ENCODE measurements around the gene NEXN.

NEXN gene

DNA sequence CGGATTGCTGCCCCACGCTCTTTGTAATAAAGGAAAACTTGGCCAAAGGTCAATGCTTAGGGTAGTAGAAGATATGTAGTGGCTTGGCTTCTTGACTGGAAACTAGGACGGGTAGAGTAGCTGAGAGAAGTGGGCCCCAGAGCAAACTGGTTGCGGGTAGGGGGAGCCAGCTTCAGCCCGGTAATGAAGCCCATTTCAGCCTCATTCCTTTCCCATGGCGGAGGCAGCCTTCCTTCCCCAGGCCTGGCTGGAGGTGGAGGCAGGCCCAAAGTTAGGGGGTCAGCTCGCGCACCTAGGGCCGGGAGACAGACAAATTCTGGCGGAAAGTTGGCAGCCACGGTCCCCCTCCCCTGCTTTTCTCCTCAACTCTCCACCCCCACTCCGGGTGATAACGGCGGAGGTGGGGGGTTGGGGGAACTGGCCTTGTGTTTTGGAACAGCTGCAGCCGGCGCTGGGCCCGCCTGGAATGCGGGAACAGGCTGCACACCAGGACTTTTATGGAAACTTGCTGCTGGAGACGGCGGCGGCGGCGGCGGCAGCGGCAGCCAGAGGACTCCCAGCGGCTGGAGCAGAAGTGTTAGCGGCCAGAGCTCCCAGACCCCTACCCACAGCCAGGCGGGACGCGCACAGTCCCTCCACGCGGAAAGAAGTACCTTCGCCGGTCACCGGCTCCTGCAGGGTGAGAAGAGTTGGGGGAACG is at the start of gene NEXN:
Gene NEXN (plus strand): TSS at position 544 of the 700 bp plus-strand sequence. CDS start 27,483 bp downstream, outside the sequence.
- FAIRE-seq: no peak
- no peak for DNase-seq (ENCODE audit: insufficient read length, low spot score)

DNA sequence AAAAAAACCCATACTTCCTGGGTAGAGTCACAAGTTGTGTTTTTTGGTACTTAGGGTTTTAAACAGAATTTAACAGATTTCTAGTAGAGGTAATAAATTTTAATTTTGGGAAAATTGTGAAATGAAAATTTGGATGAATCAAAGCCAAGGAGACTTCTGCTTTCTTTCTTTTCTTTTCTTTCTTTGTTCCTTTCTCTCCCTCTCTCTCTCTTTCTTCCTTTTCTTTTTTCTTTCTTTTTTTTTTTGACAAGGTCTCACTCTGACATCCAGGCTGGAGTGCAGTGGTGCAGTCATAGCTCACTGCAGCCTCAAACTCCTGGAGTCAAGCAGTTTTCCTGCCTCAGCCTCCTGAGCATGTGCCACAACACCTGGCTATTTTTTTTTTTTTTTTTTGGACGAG is 46.9 kb upstream of the NEXN start:
- FAIRE-seq: peak; percentile 23
- no peak for DNase-seq (ENCODE audit: insufficient read length, low spot score)

DNA sequence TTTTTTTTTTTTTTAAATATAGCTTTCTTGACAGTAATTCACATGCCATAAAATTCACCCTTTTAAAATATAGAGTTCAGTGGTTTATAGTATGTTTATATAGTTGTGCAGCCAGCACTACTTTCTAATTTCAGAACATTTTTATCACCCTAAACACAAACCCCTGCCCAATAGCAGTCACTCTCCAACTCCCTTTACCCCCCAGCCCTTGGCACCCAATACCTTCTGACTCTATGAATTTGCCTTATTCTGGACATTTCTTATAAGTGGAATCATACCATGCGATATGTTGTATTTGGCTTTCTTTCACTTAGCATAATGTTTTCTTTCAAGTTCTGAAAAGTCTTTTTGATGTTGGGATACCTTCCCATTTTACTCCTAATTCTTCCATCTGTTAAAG is 42.5 kb upstream of the NEXN start:
- DNase-seq (ENCODE audit: insufficient read length, low spot score) (no peak), FAIRE-seq (no peak)

DNA sequence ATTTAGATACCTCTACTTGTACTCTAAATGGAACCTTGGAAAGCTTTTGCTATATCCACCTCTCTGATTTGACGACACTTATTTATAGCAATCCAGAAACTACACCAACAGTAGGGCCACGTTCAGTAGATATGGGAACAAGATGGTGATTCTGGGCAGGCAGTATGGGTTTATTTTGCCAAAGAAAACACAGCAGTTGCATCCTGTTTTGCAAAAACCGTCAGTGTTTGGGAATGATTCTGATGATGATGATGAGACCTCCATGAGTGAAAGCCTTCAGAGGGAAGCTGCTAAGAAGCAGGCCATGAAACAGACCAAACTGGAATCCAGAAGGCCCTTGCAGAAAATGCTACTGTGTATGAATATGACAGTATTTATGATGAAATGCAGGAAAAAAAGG is 41.5 kb upstream of the NEXN start:
- no peak for FAIRE-seq
- DNase-seq (ENCODE audit: insufficient read length, low spot score): no peak

DNA sequence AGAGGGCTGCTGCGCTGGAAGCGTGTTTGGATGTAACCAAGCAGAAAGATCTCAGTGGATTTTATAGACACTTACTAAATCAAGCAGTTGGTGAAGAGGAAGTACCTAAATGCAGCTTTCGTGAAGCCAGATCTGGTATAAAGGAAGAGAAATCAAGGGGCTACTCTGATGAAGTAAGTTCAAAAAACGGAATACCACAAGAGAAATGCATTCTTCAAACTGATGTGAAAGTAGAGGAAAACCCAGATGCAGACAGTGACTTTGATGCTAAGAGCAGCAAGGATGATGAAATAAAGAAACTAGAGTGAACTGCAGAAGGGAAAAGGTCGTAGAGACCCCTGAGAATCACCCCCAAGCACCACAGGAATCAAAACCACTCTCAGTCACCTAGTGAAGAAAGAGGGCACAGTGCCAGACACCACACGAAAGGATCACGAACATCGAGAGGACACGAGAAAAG is 40.8 kb upstream of the NEXN start:
- FAIRE-seq (peak; percentile 90), DNase-seq (ENCODE audit: insufficient read length, low spot score) (peak; percentile 4)

DNA sequence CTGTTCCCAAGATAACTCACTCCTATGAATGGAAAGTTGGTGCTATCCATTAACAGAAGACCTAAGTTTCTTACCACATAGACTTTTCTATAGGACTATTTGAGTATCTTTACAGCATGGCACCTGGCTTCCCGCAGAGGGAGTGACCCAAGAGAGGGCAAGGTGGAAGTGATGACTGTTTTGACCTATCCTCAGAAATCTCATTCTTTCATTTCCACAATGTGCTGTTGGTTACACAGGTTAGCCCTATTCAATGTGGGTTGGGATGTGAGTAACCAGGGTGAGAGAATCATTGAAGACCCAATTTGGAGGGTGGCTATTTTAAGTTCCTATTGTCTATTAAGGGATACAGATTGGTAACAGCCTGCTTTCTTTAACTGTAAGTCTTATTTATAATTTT is 38.3 kb upstream of the NEXN start:
- no peak for DNase-seq (ENCODE audit: insufficient read length, low spot score)
- no peak for FAIRE-seq

DNA sequence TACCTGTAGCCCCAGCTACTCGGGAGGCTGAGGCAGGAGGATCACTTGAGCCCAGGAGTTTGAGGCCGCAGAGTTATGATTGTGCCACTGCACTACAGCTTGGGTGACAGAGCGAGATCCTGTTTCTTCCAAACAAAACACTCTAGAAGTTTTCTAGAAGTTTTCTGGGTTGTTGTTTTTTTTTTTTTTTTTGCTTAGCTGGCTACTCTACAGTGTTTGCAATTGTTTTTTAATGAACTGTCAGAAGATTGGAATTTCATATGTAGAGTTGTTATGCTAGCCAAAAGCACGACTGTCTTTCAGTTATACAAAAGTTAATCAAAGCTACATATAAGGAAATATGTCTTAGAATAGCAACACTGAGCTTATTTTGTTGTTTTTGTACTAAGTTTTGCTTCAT is 30.9 kb upstream of the NEXN start:
- DNase-seq (ENCODE audit: insufficient read length, low spot score) (no peak), FAIRE-seq (no peak)

DNA sequence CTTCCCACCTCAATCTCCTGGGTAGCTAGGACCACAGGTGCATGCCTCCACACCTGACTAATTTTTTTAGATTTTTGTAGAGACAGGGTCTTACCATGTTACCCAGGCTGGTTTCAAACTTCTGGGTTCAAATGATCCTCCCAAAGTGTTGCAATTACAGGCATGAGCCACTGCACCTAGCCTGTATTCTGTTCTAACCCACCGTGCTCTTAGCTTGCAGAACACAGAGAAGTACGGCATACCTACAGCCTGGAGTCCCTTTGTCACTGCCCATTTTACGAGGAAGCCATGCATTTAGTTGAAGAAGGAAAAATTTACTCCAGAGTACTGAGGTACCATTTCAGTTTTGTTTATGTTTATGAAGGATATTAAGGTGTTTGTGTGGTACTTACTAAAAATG is 29.7 kb upstream of the NEXN start:
- DNase-seq (ENCODE audit: insufficient read length, low spot score) (no peak), FAIRE-seq (no peak)

DNA sequence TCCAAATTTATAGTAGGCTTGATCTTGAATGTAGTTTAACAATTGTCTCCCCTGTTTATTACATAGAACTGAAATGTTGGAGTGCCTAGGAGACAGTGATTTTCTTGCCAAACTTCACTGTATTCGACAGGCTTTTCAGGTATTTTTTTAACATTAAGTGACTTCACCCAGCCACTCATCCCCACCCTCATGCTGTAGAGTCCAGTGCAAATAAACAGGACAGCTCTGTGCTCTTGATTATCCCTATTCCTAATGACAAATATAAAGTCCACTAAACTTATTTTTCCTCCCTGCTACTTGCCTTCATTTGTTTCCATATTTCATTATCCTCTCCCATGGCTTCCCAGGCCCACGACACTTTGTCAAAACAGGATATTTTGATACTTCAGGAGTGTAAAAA is 29.2 kb upstream of the NEXN start:
- FAIRE-seq (no peak), DNase-seq (ENCODE audit: insufficient read length, low spot score) (no peak)

DNA sequence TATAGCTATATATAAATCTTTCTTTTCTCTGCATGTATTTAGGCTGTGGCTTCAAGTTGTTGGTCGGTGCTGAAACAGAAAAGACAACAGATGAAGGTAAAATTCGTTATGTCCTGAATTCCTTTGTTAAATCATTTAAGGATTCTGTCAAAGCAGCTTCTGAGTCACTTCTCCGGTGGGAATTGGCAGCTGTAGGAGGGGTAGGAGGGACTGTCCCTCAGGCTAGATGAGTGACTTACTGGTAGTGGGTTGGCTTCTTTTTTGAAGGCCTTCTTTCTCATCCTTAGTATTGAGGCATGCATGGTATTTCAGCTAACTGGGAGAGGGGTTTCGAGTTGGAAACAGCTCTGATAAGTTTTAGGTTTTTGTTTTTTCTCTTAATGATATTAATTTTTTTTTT is 22.1 kb upstream of the NEXN start:
- no peak for FAIRE-seq
- no peak for DNase-seq (ENCODE audit: insufficient read length, low spot score)

DNA sequence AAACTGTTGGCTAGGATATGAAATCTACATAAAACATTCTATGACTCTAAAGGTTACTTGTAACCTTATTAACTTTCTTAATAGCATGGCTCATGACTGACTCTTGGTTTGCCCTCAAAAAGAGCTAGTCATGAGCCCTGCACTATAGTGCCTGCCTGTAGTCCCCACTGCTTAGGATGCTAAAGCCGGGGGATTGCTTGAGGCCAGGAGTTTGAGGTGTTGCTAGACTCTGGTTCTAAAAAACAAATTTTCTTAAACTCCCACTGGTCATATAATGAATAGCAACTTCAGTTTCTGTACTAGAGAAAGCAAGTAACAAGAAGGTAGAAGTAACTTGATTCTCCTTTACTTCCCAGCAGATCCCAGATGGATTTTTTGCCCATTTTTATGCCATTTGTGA is 15.8 kb upstream of the NEXN start:
- DNase-seq (ENCODE audit: insufficient read length, low spot score) (no peak), FAIRE-seq (peak; percentile 33)

DNA sequence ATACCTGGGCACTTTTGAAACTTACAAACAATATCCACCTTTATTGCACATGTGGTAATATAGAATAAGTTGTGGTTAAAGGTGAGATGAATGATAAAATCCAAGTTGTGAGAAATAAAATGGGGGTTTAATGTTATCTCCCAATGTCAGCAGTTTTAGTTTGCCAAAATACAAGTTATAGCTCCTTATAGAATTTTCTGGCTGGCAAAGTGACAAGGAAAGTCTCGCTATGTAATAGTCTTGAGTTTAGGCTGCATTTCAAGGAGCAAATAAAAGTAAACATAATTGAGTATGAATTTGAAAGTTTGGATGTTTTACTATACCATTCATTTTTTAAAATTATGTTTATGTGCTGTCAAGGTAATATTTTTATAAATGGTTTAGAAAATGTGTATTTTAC is 15.0 kb upstream of the NEXN start:
- DNase-seq (ENCODE audit: insufficient read length, low spot score) (no peak), FAIRE-seq (no peak)

DNA sequence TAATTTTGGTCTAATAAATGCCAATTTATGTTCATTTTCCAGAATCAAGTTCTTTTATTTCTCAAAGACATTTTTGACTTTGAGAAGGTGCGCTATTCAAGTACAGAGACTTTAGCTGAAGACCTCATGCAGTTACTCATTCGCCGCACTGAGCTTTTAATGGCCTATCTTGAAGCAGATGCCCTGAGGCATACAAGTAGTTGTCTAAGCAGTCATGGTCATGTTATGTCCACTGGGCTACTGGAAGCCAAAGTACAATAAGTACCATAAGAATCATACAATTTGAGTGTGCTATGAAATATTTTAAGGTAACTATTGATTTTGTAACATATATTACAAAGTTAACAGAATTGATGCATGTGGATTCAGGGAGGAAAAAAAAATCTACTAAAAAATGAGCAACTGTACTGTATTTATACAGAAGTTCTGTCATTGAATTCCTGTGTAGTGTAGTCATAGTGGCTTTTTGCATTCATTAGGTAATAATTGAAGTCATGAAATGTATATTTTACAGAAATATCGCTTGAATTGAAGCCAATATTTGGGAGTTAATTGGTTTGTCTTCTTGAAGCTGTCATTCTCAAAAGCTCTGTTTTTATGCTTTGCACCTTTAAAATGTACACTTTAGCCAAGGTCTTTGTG is 13.5 kb upstream of the NEXN start:
- no peak for DNase-seq (ENCODE audit: insufficient read length, low spot score)
- no peak for FAIRE-seq

DNA sequence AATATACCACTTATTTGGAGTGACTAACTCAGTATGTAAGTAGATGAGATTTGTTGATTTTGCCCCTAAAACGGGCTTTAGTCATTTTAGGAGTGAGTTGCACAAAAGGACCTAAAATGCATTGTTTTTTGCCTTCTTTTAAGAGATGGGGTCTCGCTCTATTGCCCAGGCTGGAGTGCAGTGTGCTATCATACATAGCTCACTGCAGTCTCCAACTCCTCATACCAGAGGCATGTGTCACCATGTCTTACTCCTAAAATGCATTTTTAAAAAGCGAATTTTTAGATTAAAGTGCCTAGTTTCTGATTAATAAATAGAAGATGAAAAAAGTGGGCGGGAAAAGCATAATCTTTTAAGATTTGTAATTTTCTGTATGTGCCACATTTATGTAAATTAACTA is 11.5 kb upstream of the NEXN start:
- DNase-seq (ENCODE audit: insufficient read length, low spot score) (no peak), FAIRE-seq (no peak)

DNA sequence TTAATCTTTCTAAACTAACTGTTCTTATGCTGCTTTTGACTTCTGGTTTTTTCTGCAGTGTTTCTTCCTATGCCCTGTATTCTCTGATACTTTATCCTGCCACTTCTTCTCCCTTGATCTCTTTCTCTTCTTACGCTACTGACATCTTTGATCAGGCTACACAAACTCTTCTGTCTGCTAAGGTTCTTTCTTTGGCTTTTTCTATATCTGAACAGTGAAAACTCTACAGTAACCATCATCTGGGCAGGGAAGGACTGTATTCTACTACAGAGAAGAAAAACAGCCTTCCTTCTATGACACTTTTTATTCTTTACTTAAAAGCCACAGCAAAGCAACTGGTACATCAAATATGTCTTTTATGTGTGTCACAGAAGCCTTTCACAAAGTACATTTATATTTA is 7.4 kb upstream of the NEXN start:
- FAIRE-seq (no peak), DNase-seq (ENCODE audit: insufficient read length, low spot score) (no peak)

DNA sequence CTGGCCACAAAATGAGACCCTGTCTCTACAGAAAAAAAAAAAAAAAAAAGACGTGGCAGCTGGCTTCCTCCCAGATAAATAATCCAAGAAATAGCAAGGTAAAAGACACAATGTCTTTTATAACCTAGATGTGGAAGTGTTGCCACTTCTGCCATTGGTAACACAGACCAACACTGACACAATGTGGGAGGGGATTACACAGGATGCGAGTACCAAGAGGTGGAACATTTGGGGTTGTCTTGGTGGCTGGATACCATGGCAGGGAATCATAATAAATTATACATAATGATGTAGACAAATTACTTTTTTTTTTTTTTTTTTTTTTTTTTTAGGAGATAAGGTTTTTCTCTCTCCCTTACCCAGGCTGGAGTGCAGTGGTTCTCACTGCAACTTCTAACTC is 6.0 kb upstream of the NEXN start:
- DNase-seq (ENCODE audit: insufficient read length, low spot score): no peak
- FAIRE-seq: no peak

DNA sequence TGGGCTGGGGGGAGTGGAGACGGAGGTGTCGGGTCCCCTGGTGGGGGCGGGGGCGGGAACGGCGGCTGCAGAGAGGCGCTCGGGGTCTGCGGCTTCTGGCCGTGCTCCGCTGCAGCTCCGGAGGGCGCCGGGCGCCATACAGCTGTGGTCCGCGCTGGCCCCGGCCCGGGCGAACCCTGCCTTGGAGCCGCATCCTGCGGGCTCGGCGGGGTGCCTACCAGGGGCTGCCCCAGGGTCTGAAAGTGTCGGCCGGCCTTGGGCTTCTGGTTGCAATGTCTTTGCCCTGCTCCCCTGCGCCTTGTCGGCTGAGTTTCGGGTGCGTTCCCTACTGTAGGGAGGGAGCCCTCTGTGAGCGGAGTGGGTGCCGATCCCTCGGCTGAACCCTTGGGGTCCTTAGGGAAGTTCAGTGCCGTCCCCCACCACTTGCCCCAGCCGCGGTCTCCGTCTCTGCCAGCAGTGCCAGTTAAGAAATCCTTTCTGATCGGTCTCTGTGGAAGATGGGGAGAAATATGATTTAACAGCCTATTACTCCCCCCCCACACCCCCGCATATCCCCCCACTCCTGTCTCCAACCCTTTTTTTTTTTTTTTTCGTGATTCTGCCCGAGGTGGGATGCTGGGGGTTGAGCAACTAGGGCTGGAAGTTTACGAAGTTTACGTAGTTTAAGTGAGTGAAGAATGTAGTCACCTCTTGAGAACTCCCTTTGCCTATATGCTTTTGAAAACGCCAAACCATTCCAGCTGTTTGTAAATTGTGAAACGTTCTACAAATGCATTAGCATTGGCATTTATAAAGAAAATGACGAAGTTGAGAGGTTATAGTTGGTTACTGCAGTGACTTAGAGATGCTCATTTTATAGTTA is 588 bp downstream of the NEXN start:
- peak; percentile 39 for FAIRE-seq
- peak; percentile 12 for DNase-seq (ENCODE audit: insufficient read length, low spot score)

DNA sequence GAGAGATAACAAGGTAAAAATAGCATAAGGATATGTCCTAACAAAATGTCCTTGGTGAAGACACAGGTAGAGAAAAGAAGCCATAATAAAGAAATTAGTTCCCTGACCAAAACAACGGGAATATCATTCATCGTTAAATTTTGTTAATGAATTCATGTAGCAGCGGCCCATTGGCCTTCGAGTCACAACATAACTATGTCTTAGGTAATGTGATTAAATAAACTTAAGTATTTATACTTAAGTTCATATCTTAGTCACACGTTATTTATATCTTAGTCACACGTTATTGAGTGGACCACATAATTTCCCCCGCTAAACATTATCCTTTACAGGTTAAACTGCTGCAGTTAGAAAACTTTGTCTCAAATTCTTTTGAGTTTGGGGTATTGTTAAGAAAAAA is 1.2 kb downstream of the NEXN start:
- FAIRE-seq (no peak), DNase-seq (ENCODE audit: insufficient read length, low spot score) (no peak)

DNA sequence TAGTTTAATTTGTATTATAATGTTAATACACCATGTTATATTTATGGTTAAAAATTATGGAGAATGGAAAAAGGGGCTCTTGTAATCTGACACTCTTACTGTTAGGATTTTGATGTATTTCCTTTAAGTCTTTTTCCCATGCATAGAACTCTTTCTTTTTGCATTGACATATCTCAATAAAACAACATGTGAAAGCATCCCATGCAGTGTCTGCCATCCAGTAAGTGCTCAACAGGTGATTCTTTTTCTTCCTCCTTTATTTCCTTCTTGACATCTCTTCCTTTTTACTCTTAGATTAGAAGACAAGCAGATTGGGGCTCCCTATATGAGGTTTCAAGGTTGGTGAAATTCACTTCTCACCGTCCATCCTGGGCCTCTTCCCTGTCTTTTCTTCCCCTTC is 2.8 kb downstream of the NEXN start:
- DNase-seq (ENCODE audit: insufficient read length, low spot score) (no peak), FAIRE-seq (no peak)

DNA sequence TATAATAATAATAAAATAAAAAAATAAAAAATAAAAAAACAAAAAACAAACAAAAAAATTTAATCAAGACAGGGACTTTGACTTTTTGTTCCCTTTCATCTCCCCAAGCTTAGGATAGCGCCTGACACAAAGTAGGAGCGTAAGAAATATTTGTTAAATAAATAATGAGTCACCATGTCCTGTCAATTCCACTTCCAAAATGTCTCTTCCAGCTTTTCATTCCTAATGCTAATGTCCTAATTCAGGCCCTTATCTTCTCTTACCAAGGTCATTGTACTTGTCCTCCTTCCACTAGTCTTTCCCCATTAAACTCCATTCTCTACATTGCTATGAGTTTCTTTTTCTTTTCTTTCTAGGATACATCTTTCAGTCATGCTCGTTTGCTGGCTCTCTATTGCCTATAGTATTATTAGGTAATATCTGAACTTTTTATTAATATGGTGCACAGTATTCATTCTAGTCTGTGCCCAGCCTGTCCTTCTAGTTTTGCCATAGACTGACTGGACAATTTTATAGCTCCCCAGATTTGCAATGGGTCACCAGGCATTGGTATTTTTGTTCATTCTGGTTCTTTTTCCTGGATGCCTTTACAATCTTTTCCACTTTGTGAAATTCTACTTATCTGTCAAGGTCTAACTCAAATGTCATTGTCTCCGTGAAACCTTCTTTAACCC is 11.4 kb downstream of the NEXN start:
- FAIRE-seq: no peak
- no peak for DNase-seq (ENCODE audit: insufficient read length, low spot score)

DNA sequence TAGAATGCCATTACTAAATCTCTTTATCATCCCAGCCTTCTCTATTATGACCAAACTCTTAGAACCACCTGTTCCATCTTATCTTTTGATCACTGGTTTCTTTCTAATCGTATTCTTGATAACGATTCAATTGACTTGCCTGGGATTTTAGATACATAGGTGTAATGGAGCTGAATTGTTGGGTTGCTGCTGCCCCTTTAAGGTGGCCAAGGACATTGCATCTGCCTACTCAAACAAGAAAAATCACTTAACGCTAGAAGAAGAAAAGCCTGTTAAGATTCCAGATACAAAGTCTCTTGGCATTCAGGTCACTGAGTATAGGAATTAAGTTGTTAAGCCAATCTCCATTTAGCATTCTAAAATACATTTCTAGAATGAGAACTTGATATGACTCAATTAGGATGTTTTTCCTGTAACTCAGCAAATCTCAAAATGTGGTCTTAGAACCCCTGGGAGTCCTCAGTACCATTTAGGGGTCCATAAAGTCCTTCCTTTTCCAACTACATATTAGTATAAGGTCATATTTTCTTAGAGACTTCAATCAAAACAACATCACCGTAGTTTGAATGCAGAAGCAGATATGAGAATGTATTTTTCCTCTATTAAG is 12.4 kb downstream of the NEXN start:
- no peak for DNase-seq (ENCODE audit: insufficient read length, low spot score)
- peak; percentile 85 for FAIRE-seq

Data from GM19239 (cell line).